Measurements from ENCODE around the gene CAMK2G. TPM values are rescaled to one million over a fixed set of nuclear protein-coding genes. Genes with fewer than 3 reads are reported as not detected.

The CAMK2G gene
- total RNA-seq, 3 donors from 2014 or later, result 53.5 to 141 (median 57.2) TPM

DNA sequence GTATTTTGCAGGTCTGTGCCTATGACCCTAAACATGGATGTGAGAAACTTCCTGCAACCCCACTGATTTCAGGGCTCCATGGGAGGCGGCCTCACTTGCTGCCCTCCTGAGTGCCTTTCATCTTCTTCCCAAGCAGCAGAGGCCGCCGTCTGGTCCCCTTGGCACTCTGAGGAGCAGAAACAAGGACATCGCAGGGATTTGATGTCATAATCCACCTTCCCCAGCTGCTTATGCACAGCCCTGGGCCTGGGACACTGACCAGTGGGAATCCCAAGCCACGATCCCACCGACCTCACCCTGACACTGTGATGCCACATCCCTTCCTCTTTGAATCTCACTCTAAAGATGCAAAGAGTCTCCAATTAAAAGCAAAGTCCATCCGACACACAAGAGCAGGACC lies 7.7 kb downstream of the CAMK2G start:
- TF ChIP-seq, protein P1, sequence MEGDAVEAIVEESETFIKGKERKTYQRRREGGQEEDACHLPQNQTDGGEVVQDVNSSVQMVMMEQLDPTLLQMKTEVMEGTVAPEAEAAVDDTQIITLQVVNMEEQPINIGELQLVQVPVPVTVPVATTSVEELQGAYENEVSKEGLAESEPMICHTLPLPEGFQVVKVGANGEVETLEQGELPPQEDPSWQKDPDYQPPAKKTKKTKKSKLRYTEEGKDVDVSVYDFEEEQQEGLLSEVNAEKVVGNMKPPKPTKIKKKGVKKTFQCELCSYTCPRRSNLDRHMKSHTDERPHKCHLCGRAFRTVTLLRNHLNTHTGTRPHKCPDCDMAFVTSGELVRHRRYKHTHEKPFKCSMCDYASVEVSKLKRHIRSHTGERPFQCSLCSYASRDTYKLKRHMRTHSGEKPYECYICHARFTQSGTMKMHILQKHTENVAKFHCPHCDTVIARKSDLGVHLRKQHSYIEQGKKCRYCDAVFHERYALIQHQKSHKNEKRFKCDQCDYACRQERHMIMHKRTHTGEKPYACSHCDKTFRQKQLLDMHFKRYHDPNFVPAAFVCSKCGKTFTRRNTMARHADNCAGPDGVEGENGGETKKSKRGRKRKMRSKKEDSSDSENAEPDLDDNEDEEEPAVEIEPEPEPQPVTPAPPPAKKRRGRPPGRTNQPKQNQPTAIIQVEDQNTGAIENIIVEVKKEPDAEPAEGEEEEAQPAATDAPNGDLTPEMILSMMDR (IDR thresholded peaks at IDR 0.05), result no peak
- Histone ChIP-seq H3K4me1 (ENCODE audit: low read depth) (peaks cover 40% of the 10 kb centered on the region), H3K4me3 (no peak overlapping the region), H3K36me3 (ENCODE audit: low read depth) (no peaks in the 10 kb centered on the region), H3K9me3 (no peaks in the 10 kb centered on the region)
- ATAC-seq, result no peak
- intact Hi-C loops (cut with DNase I, micrococcal nuclease), result no loop called here
- no peak for DNase-seq

DNA sequence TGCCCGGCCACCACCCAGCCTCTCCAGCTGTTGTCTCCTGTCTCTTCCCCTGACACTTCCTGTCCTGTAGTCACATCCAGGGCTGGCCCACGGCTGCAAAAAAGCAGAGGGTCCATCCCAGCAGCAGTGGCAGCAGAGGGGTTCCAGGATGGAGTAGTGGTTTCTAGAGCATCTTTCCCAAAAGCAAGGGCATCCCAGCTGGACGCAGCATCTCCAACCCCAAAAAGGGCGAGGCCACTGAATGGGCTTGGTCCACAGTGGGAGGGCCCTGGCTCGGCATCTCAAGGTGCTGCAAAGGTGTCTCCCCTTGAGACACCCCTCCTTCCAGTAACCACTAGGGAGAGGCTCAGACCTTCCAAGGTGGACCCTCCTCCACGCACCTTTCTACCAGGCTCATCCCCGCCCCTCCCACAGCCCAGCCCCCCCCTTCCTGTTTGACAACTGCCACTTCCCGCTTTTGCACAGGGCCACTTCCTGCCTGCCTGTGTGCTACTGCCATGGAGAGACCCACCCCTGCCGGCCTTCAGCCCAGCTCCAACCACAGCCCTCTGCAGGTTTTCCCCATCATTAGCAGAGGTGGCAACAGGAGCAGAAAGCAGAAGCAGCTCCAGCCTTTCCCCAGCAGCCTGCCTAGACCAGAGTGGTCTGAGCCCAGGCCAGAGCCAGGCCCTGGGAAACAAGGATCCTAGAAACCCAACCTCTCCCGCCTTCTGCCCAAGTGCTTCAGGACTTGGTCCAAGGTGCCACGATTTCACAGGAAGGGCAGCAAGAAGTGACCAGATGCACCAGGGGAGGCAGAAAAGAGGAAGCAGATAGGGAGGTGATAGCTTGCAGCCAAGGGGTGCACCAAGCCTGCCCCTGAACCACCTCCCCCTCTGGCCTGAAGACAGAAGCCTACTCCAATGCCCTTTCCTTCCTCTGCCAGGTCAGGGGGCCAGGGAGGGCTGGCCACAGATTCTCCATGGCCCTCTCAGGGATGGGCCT lies 8.6 kb downstream of the CAMK2G start:
- intact Hi-C loops (cut with DNase I, micrococcal nuclease), result no loop called here
- no peaks in the 10 kb centered on the region for H3K9me3 ChIP-seq
- peak; percentile 59 to 89 (median 70) for DNase-seq
- TF ChIP-seq, protein P1 (IDR thresholded peaks at IDR 0.05), result no peak
- peaks cover 31% of the 10 kb centered on the region for H3K4me1 ChIP-seq (ENCODE audit: low read depth)
- H3K36me3 ChIP-seq (ENCODE audit: low read depth), result no peaks in the 10 kb centered on the region
- no peak overlapping the region for H3K4me3 ChIP-seq
- ATAC-seq, result peak; percentile 93

DNA sequence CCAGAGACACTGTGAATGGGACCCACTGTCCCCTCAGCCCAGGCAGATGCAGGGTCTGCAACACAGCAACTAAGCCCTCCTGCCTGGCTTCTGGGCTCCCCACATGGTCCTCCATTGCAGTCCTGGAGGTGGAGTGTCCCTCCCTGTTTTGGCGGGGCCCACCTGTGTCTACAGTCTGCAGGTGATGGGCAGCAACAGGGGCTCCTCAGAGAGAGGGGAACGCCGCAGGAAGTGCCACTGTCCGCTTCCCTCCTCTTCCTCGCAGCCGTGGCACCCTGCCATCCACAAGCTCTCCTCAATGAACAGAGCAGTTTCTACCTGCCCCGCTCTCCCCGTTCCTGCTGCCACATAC lies 9.3 kb downstream of the CAMK2G start:
- TF ChIP-seq, protein P1 (IDR thresholded peaks at IDR 0.05), result no peak
- Histone ChIP-seq H3K36me3 (ENCODE audit: low read depth) (peaks cover 5% of the 10 kb centered on the region), H3K4me3 (no peak overlapping the region), H3K4me1 (ENCODE audit: low read depth) (peaks cover 28% of the 10 kb centered on the region), H3K9me3 (no peaks in the 10 kb centered on the region)
- intact Hi-C loops (cut with DNase I, micrococcal nuclease), result no loop called here
- ATAC-seq, result no peak
- no peak for DNase-seq

DNA sequence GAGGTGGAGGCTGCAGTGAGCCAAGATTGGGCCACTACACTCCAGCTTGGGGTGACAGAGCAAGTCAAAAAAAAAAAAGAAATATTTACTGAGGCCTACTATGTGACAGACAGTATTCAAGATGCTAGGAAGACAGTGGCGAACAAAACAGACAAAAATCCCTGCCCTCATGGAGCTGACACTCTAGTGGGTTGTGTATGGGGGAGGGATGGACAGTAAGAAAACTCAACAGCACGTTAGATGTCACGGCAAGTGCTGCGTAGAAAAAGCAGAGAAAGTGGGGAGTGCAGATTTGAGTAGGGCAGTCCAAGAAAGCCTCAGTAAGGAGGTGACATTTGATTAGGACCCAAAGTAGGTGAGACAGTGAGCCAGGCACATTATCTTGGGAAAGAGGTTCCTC lies 10.1 kb downstream of the CAMK2G start:
- TF ChIP-seq, protein P1 (IDR thresholded peaks at IDR 0.05), result no peak
- peaks cover 5% of the 10 kb centered on the region for H3K36me3 ChIP-seq (ENCODE audit: low read depth)
- ATAC-seq, result no peak
- no peak overlapping the region for H3K4me3 ChIP-seq
- intact Hi-C loops (cut with DNase I, micrococcal nuclease), result no loop called here
- H3K9me3 ChIP-seq, result no peaks in the 10 kb centered on the region
- peaks cover 28% of the 10 kb centered on the region for H3K4me1 ChIP-seq (ENCODE audit: low read depth)
- no peak for DNase-seq

DNA sequence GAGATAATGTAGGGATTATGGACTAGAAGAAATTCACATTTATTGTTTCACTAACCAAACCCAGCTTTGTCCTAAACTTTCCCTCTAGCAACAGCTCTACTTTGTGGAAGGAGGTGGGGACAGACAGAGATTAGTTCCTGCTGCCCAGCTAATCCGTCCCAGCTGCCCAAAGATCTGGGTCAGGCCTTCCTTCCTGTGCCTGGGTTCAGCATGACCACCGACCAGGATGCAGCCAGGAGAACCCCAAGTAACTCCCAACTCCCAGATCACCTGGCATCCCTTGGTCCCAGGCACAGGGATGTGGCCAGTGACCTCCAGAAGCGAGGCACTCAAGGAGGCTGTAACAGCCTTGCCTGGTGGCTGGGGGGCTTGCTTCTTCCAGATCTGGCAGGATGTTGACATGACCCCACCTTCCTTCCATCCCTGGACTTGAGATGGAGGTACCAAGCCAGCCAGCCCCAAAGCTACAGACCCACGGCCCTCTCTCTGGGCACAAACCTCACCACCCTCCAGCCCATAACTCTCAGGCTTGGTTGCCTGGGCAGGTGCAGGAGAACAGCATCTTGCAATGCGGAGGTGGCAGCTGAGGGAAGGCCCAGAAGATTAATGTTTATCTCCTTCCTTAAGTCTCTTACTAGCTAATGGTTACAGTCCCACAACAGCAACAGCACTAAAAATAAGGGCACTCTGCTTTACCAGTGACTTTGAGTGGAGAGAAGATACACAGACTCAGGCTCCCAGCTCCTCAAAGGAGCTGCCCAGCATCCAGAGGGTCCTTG lies 11.1 kb downstream of the CAMK2G start:
- Histone ChIP-seq H3K4me1 (ENCODE audit: low read depth) (peaks cover 24% of the 10 kb centered on the region), H3K4me3 (no peak overlapping the region), H3K9me3 (no peaks in the 10 kb centered on the region), H3K36me3 (ENCODE audit: low read depth) (peaks cover 5% of the 10 kb centered on the region)
- TF ChIP-seq, protein P1 (IDR thresholded peaks at IDR 0.05), result no peak
- no peak for DNase-seq
- intact Hi-C loops (cut with DNase I, micrococcal nuclease), result no loop called here
- no peak for ATAC-seq
